ENCODE data around the gene PACS1. TPM values are rescaled to one million over a fixed set of nuclear protein-coding genes. Genes with fewer than 3 reads are reported as not detected.

Gene PACS1
- polyA plus RNA-seq, 1 donor, result 30.3 TPM

DNA sequence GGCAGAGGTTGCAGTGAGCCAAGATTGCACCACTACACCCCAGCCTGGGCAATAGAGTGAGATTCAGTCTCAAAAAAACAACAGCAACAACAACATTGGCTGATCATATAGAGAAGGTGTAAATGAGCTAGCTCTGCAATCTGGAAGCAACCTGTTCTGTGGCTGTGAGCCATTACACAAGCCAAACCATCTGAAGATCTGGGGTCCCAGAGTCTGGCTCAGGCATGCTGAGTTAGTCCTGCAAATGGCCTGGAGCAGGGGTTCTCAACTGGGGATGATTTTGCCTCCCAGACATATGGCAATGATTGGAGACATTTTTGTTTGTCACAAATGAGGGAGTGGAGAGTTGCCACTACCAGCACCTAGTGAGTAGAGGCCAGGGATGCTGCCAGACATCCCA lies 156.0 kb downstream of the PACS1 start:
- peaks cover 20% of the 10 kb centered on the region for H3K36me3 ChIP-seq (ENCODE audit: control insufficient read depth, insufficient read depth, low read length)
- no peak for DNase-seq

DNA sequence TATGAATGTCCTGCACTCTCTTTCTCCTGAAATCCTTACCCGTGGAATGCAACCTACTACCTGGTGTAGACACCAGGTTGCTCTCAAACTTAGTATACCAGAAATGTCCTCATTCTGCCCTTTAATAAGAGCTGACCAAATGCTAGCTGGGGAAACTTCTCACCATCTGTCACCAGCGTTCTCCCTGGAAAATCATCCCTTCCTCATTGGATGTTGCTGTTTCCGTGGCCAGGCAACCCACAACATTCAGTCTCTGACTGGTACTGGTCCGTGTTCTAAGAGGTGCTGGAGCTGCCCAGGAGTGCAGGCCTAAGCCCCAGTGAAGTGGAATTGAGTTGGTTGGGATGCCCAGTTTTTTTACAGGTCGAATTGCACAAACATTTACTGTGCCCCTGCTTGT lies 157.6 kb downstream of the PACS1 start:
- H3K4me3 ChIP-seq (ENCODE audit: low read length), result no peak overlapping the region
- H3K27me3 ChIP-seq (ENCODE audit: control insufficient read depth, insufficient read depth, low read length), result no peaks in the 10 kb centered on the region
- DNase-seq, result no peak
- no peak overlapping the region for H3K27ac ChIP-seq (ENCODE audit: low read length)
- WGBS (ENCODE audit: insufficient coverage, low lambda C conversion rate), result no CpG with 5 or more reads among the region's 5 CpGs
- no peaks in the 10 kb centered on the region for H3K9me3 ChIP-seq (ENCODE audit: control insufficient read depth, low read depth, low read length)
- H3K36me3 ChIP-seq (ENCODE audit: control insufficient read depth, insufficient read depth, low read length), result peaks cover 35% of the 10 kb centered on the region
- H3K4me1 ChIP-seq (ENCODE audit: control insufficient read depth, insufficient read depth, low read length), result no peaks in the 10 kb centered on the region

More for the DNA sequence above, 156.0 kb downstream of the PACS1 start:
- Histone ChIP-seq H3K27me3 (ENCODE audit: control insufficient read depth, insufficient read depth, low read length) (no peaks in the 10 kb centered on the region), H3K9me3 (ENCODE audit: control insufficient read depth, low read depth, low read length) (no peaks in the 10 kb centered on the region), H3K4me1 (ENCODE audit: control insufficient read depth, insufficient read depth, low read length) (peaks cover 3% of the 10 kb centered on the region), H3K4me3 (ENCODE audit: low read length) (no peak overlapping the region), H3K27ac (ENCODE audit: low read length) (no peak overlapping the region)

DNA sequence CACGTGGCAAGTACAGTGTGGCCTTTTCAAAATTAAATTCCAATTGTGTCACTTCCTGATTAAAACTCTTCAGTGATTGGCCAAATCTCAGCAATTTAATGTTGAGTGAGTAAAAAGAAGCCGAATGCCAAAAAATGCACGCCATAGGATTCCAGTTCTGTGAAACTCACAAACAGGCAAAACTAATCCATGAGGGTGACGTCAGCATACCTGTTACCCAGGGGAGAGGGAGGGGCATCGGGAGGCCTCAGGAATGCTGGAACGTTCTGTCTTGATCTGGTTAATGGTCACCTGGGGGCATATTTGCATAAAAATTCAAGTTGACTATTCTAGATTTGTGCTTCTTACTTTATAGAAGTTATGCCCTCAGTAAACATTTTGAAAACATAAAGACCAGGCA lies 158.4 kb downstream of the PACS1 start:
- DNase-seq, result no peak
- H3K4me1 ChIP-seq (ENCODE audit: control insufficient read depth, insufficient read depth, low read length), result no peaks in the 10 kb centered on the region
- no peaks in the 10 kb centered on the region for H3K9me3 ChIP-seq (ENCODE audit: control insufficient read depth, low read depth, low read length)
- peaks cover 42% of the 10 kb centered on the region for H3K36me3 ChIP-seq (ENCODE audit: control insufficient read depth, insufficient read depth, low read length)
- WGBS (ENCODE audit: insufficient coverage, low lambda C conversion rate), result 70% methylated on average over 2 of the region's 6 CpGs
- H3K4me3 ChIP-seq (ENCODE audit: low read length), result no peak overlapping the region
- H3K27me3 ChIP-seq (ENCODE audit: control insufficient read depth, insufficient read depth, low read length), result no peaks in the 10 kb centered on the region
- H3K27ac ChIP-seq (ENCODE audit: low read length), result no peak overlapping the region

DNA sequence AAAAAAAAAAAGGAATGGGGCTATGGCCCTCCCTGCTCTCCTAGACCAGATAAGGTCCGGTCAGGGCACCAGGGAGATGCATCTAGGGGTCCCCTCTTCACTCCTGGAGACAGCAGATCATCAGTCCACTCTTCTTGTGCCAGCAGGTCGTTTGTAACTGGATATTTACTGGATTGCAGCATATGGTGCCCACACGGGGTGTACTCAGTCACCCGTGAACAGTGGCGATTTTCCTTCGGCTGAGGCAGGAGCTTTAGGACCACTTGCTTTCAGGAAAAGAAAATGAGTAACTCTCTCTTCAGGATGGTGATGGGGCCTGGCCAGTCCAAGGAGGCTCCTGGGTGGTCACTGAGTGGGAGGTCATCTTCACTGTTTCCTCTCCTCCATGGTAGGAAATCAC lies 160.1 kb downstream of the PACS1 start:
- H3K36me3 ChIP-seq (ENCODE audit: control insufficient read depth, insufficient read depth, low read length), result peaks cover 52% of the 10 kb centered on the region
- H3K4me1 ChIP-seq (ENCODE audit: control insufficient read depth, insufficient read depth, low read length), result no peaks in the 10 kb centered on the region
- no peak overlapping the region for H3K4me3 ChIP-seq (ENCODE audit: low read length)

DNA sequence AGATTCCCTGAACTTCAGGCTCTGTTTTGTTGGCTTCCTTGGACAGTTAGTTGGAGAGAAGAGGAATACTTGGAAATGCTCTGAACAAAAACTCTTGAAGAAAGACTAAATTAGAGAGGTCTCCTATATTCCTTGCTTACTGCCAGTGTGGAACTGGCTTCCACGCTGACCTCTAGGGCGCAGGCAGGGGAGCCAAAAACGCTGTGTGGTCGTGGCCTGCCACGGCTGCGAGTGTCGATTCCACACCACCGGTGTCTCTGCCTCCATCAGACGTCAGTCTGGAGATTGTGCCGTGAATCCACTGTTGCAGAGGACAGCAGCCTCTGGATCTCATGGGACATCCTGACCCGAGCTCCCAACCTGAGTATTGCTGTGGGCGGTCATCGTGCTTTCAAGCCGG lies 160.9 kb downstream of the PACS1 start:
- peaks cover 56% of the 10 kb centered on the region for H3K36me3 ChIP-seq (ENCODE audit: control insufficient read depth, insufficient read depth, low read length)
- H3K27me3 ChIP-seq (ENCODE audit: control insufficient read depth, insufficient read depth, low read length), result no peaks in the 10 kb centered on the region
- H3K9me3 ChIP-seq (ENCODE audit: control insufficient read depth, low read depth, low read length), result no peaks in the 10 kb centered on the region
- H3K27ac ChIP-seq (ENCODE audit: low read length), result no peak overlapping the region
- WGBS (ENCODE audit: insufficient coverage, low lambda C conversion rate), result no CpG with 5 or more reads among the region's 14 CpGs
- no peak overlapping the region for H3K4me3 ChIP-seq (ENCODE audit: low read length)
- no peak for DNase-seq
- no peaks in the 10 kb centered on the region for H3K4me1 ChIP-seq (ENCODE audit: control insufficient read depth, insufficient read depth, low read length)

More for the DNA sequence above, 160.1 kb downstream of the PACS1 start:
- Histone ChIP-seq H3K9me3 (ENCODE audit: control insufficient read depth, low read depth, low read length) (no peaks in the 10 kb centered on the region), H3K27me3 (ENCODE audit: control insufficient read depth, insufficient read depth, low read length) (no peaks in the 10 kb centered on the region), H3K27ac (ENCODE audit: low read length) (no peak overlapping the region)
- no CpG with 5 or more reads among the region's 6 CpGs for WGBS (ENCODE audit: insufficient coverage, low lambda C conversion rate)
- DNase-seq, result no peak

DNA sequence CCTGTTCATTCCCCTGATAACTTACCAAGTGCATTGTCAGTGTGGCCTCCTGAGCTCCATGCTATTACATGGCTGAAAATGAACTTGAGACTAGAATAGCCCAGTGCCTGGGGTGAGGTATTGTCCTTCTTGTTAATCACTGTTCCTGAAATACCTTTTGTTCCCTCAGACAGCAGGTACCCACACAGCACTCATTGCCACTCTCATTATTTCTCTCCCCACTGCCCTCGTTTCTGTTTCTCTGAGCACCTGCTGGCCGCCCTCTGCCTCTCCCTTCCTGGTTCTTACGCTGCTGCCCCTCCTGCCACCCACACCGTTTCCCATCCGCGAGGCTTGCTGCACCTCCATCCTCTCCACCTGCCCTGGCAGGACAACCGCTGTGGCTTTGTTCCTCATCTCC lies 161.5 kb downstream of the PACS1 start:
- no peaks in the 10 kb centered on the region for H3K4me1 ChIP-seq (ENCODE audit: control insufficient read depth, insufficient read depth, low read length)
- DNase-seq, result no peak
- no CpG with 5 or more reads among the region's 7 CpGs for WGBS (ENCODE audit: insufficient coverage, low lambda C conversion rate)
- H3K9me3 ChIP-seq (ENCODE audit: control insufficient read depth, low read depth, low read length), result no peaks in the 10 kb centered on the region
- H3K4me3 ChIP-seq (ENCODE audit: low read length), result no peak overlapping the region
- H3K36me3 ChIP-seq (ENCODE audit: control insufficient read depth, insufficient read depth, low read length), result peaks cover 59% of the 10 kb centered on the region
- no peak overlapping the region for H3K27ac ChIP-seq (ENCODE audit: low read length)
- H3K27me3 ChIP-seq (ENCODE audit: control insufficient read depth, insufficient read depth, low read length), result no peaks in the 10 kb centered on the region

DNA sequence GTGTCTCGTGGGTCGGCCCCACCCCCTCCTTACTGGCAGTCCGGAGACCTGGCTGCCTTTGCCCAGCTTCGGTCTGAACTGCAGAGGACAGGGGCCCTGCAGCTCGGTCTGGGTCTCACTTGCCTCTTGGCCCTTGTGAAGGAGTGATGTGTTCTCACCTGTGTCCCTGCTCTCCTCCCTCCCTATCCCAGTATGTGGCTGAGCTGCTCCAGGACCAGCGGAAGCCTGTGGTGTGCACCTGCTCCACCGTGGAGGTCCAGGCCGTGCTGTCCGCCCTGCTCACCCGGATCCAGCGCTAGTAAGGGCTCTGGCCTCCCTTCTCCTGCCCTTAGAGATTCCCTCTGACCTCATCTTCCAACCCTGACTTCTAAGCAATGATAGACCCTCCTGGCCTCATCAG lies 162.7 kb downstream of the PACS1 start:
- Histone ChIP-seq H3K4me3 (ENCODE audit: low read length) (no peak overlapping the region), H3K27me3 (ENCODE audit: control insufficient read depth, insufficient read depth, low read length) (no peaks in the 10 kb centered on the region), H3K27ac (ENCODE audit: low read length) (no peak overlapping the region), H3K4me1 (ENCODE audit: control insufficient read depth, insufficient read depth, low read length) (no peaks in the 10 kb centered on the region), H3K36me3 (ENCODE audit: control insufficient read depth, insufficient read depth, low read length) (peaks cover 57% of the 10 kb centered on the region), H3K9me3 (ENCODE audit: control insufficient read depth, low read depth, low read length) (no peaks in the 10 kb centered on the region)
- DNase-seq, result no peak
- no CpG with 5 or more reads among the region's 11 CpGs for WGBS (ENCODE audit: insufficient coverage, low lambda C conversion rate)

DNA sequence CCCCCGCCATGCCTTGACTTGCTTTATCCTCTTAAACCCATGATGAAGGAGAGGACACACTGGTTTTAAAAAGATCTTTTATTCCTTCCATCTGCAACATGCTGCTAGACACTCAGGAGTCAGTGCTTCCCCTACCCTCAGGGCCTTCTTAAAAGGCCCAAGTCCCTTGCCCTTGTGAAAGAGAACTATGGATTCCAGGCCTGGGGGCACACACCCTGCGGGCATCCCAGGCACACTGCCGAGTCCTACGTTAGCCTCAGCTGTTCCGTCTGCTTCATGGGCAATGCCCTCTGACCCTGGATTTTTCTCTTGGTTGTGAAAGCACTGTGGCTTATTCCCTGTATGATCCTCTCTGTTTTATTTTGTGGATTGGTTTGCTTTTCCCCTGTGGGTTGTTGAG lies 163.2 kb downstream of the PACS1 start:
- no peaks in the 10 kb centered on the region for H3K27me3 ChIP-seq (ENCODE audit: control insufficient read depth, insufficient read depth, low read length)
- no peak for DNase-seq
- no peaks in the 10 kb centered on the region for H3K9me3 ChIP-seq (ENCODE audit: control insufficient read depth, low read depth, low read length)
- H3K4me3 ChIP-seq (ENCODE audit: low read length), result no peak overlapping the region
- no peak overlapping the region for H3K27ac ChIP-seq (ENCODE audit: low read length)
- no peaks in the 10 kb centered on the region for H3K4me1 ChIP-seq (ENCODE audit: control insufficient read depth, insufficient read depth, low read length)
- 90% methylated on average over 3 of the region's 5 CpGs for WGBS (ENCODE audit: insufficient coverage, low lambda C conversion rate)
- H3K36me3 ChIP-seq (ENCODE audit: control insufficient read depth, insufficient read depth, low read length), result peaks cover 58% of the 10 kb centered on the region

DNA sequence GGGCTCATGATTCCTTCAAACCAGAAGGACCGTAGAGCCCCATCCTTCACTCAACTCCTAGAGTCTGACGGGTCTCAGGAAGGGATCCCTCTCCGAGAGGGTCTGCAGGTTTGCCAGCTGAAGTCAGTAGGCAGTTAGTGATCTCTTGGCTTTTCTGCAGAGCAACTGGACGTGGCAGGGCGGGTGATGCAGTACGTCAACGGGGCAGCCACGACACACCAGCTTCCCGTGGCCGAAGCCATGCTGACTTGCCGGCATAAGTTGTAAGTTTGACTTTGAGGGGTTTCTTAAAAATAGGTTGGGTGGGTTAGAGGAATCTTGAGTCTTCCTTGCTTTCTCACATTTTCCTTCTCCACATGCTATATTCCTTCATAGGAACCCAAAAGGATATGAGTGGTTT lies 165.1 kb downstream of the PACS1 start:
- H3K9me3 ChIP-seq (ENCODE audit: control insufficient read depth, low read depth, low read length), result no peaks in the 10 kb centered on the region
- no peak overlapping the region for H3K27ac ChIP-seq (ENCODE audit: low read length)
- no peaks in the 10 kb centered on the region for H3K27me3 ChIP-seq (ENCODE audit: control insufficient read depth, insufficient read depth, low read length)
- DNase-seq, result no peak
- no CpG with 5 or more reads among the region's 11 CpGs for WGBS (ENCODE audit: insufficient coverage, low lambda C conversion rate)
- H3K36me3 ChIP-seq (ENCODE audit: control insufficient read depth, insufficient read depth, low read length), result peaks cover 69% of the 10 kb centered on the region
- H3K4me3 ChIP-seq (ENCODE audit: low read length), result no peak overlapping the region
- no peaks in the 10 kb centered on the region for H3K4me1 ChIP-seq (ENCODE audit: control insufficient read depth, insufficient read depth, low read length)

DNA sequence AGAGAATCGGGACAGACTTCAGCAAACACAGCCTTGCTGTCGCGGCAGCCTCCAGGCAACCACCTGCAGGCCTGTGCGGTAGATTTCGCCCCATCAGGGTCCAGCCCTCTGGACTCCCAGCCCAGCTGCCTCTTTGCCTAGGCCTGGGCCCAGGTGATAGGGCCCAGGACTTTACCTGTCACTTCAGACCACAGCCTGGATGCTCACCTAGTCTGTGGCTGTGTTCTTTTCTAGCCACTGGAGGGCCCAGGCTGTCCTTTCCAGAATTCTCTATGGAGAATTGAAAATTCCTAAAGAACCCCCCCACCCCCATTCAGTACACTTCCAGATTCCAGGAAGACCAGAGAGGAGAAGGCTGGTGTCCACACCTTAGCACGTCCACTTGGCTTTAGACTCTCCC lies 167.8 kb downstream of the PACS1 start:
- Histone ChIP-seq H3K36me3 (ENCODE audit: control insufficient read depth, insufficient read depth, low read length) (peaks cover 63% of the 10 kb centered on the region), H3K27me3 (ENCODE audit: control insufficient read depth, insufficient read depth, low read length) (no peaks in the 10 kb centered on the region), H3K9me3 (ENCODE audit: control insufficient read depth, low read depth, low read length) (no peaks in the 10 kb centered on the region), H3K27ac (ENCODE audit: low read length) (no peak overlapping the region), H3K4me1 (ENCODE audit: control insufficient read depth, insufficient read depth, low read length) (no peaks in the 10 kb centered on the region), H3K4me3 (ENCODE audit: low read length) (no peak overlapping the region)
- no peak for DNase-seq
- no CpG with 5 or more reads among the region's 6 CpGs for WGBS (ENCODE audit: insufficient coverage, low lambda C conversion rate)

DNA sequence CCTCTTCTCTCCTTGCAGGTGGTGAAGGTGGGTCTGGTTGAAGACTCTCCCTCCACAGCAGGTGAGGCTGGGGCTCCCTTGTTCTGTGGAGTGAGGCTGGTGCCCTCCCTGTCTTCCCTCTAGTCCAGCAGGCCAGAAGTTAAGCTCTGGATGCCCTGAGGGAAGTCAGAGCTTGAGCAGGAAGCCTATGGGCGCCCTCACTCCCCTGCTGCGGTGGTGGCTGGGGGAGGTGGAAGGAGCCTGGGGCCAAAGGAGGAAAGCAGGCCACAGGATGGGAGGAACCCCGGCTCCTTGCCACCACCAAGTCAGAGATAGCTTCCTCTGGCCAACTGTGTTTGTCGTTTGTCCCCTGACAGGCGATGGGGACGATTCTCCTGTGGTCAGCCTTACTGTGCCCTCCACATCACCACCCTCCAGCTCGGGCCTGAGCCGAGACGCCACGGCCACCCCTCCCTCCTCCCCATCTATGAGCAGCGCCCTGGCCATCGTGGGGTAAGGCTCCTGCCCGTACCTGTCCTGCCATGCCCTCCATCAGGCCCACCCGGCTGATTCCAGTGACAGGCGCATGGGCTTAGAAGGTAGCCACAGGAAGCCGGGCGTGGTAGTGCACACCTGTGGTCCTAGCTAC lies 168.8 kb downstream of the PACS1 start:
- no CpG with 5 or more reads among the region's 17 CpGs for WGBS (ENCODE audit: insufficient coverage, low lambda C conversion rate)
- no peak for DNase-seq
- no peak overlapping the region for H3K4me3 ChIP-seq (ENCODE audit: low read length)
- H3K9me3 ChIP-seq (ENCODE audit: control insufficient read depth, low read depth, low read length), result no peaks in the 10 kb centered on the region
- no peak overlapping the region for H3K27ac ChIP-seq (ENCODE audit: low read length)
- peaks cover 59% of the 10 kb centered on the region for H3K36me3 ChIP-seq (ENCODE audit: control insufficient read depth, insufficient read depth, low read length)
- no peaks in the 10 kb centered on the region for H3K4me1 ChIP-seq (ENCODE audit: control insufficient read depth, insufficient read depth, low read length)
- H3K27me3 ChIP-seq (ENCODE audit: control insufficient read depth, insufficient read depth, low read length), result no peaks in the 10 kb centered on the region
